ENCODE data around the gene UGT1A4. TPM values are rescaled to one million over a fixed set of nuclear protein-coding genes. Genes with fewer than 3 reads are reported as not detected.

Gene UGT1A4
- polyA plus RNA-seq, 4 donors = not detected

DNA sequence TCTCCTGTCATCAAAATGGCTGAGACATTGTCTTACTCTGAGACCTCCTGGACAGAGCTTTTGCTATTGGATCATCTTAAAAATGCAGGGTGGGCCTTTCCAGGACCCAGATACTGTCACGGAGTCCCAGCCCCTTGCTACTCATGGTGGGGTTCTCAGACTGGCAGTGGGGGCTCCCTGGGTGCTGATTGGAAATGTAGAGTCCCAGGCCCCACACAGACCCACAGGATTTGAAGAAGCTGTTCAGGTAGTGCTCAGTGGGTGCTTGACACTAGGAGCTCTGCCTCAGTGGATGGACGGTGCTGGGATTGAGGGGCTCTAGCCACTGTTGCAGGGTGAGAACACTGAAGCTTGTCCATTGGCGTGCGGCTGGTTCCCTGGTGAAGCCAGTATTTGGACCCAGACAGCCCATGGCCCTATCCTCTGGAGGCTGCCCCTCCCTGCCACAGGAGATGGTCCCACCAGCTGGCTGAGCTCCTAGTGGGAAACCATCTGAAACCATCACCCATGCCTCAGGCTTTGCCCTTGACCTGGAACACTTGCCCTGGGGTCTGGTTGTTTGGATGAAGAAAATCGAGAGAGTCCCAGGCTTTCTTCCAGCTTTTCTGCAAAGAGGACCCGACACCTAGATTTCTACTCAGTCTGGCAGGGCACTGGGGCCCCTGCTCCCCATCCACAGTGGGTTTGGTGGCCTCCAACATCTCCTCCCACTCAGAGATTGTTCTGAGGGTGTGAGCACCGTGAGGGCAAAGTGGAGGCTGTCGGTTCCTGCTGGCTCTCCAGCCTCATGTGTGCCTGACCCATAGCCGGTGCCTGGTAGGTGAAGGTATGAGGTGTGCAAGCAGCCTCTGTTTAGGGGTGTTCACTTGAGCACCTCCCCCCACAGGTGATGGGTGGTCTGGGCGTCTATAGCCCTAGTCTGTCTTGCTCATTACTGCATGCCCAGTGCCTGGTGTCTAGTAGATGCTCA, 89.7 kb downstream of the UGT1A4 start:
- no peak for DNase-seq (ENCODE audit: low read depth in 4 of 4, low spot score in 3 of 4)

DNA sequence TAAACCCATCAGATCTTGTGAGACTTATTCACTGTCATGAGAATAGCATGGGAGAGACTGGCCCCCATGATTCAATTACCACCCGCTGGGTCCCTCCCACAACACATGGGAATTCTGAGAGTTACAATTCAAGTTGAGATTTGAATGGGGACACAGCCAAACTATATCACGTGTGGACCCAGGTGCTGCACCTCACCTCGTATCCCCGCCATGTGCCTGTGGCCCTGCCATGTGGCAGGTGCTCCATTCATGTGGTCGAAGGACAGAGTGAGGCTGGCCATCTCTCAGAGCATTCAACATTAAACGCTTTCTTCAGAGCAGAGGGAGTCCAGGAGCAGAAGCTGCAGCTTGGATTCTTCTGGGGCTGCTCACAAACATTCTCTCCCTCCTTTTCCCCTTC, 91.8 kb downstream of the UGT1A4 start:
- DNase-seq (ENCODE audit: low read depth in 4 of 4, low spot score in 3 of 4) = no peak

DNA sequence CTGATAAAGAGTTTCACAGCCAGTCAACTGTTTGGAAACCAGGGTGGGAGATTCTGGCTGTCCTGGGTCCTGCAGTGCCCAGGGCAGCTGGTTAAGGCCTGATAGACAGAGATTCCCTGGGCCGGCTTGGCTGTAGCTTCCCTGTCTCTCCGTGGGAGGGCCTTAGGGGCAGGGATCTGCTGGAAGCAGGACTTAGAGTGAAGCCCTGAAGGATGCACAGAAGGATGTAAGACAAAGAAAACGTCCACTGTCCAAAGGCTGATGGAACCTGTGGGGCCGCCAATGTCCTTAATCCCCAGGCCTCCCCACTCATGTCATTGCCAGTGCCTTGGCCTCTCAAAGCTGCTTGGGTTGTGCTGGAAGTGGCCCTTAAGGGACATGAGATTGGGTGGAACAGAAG, 92.6 kb downstream of the UGT1A4 start:
- no peak for DNase-seq (ENCODE audit: low read depth in 4 of 4, low spot score in 3 of 4)

DNA sequence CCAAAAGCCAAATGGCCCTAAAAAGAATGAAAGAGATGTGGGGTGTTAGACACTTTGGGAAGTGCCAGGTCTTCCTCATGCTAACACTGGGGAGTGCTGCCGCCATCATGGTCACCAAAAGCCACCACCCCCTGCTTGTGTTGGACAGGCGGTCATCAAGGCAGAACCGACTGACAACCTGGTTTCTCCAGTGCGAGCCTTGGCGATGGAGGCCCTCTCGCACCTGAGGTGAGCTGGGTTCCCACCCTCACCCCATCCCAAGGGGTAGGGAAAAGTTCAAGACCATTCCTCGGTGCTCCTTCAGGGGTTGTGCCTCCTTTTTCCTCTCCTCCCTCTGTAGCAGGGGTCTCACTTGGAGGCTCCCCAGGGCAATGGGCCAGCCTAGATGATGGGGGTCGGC, 93.2 kb downstream of the UGT1A4 start:
- DNase-seq (ENCODE audit: low read depth in 4 of 4, low spot score in 3 of 4) = no peak

DNA sequence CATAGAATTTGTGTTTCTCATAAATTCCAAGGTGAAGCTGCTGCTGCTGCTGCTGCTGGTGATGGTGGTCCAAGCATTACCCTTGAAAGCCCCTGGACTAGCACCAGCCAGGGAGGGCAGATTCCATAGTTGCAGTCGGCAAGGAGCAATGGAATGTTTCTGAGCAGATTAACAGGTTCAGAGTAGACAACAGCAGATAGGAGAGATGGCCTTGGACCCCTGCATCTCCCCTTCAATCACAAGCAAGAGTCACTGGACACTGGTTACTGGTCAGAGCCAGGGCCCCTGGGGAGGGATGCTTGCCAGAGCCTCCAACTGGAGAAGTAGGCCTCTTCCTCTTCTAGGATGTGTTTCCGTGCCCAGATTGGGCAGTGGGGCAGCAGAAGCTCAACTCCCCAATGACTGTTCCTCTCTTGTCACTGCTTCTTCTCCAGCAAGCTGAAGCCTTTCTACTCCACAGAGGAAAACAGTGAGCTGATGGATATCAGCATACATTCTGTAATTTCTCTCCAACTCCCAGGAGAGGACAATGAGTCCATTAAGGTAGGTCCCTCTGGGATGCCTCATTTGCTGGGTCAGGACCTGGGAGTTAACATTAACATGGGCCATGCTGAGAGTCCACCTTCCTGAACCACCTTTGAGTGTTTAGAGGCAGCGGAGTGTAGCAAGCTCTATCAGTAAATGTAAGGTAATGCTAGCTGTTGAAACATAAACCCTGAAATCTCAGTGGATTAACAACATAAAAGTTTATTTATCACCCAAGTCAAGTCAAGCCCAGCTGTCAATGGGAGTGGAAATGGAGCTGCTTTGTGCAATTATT, 94.9 kb downstream of the UGT1A4 start:
- peak in 2 of 4 donors; percentile 26 to 57 for DNase-seq (ENCODE audit: low read depth in 4 of 4, low spot score in 3 of 4)

DNA sequence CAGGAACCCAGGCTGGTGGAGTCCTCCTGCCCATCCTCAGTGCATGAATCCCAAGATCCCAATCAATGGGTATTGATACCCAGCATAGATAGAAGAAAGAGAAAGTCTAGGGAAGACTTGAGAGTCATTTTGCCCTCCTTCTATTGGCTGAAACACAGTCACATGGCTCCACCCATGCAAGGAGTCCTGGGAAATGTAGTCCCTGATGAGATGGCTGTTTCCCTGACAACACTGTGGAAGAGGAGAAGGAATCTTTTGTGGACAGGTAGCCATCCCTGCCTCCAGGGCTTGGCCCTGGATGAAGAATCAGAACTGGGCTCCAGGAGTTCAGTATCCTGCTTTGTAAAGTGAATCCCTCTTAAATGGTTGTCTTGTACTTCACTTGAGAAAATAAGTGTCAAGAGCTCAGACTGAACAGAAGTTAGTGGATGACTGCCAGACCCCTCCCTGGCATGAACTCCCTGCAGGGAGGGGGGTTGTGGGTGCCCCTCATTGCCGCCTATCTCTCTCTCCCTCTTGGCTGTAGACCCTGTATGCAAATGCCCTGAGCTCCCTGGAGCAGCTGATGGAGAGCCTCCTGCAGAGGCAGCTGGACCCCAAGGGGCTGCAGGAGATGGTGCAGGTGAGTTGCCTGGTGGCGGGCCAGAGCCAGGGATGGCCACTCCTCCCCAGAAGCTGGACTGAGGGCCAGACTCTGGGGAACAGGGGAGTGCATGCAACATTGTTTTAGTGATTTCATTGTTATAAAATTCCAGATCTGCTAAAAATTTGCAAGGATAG, 95.7 kb downstream of the UGT1A4 start:
- DNase-seq (ENCODE audit: low read depth in 4 of 4, low spot score in 3 of 4) = no peak

DNA sequence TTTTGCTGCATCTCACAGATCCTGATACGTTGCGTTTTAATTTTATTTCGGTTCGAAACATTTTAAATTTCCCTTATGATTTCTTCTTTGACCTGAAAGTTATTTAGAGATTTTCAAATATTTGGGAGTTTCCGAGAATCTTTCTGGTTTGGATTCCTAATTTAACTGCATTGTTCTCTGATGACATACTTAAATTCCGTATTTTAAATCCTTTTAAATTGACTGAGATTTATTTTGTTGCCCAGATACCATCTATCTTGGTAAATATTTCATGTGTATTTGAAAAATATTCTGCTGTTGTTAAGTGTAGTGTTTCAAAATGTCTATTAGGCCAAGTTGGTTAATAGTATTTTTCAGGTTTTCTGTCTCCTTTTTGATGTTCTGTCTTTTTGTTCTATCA, 97.3 kb downstream of the UGT1A4 start:
- DNase-seq (ENCODE audit: low read depth in 4 of 4, low spot score in 3 of 4) = no peak

DNA sequence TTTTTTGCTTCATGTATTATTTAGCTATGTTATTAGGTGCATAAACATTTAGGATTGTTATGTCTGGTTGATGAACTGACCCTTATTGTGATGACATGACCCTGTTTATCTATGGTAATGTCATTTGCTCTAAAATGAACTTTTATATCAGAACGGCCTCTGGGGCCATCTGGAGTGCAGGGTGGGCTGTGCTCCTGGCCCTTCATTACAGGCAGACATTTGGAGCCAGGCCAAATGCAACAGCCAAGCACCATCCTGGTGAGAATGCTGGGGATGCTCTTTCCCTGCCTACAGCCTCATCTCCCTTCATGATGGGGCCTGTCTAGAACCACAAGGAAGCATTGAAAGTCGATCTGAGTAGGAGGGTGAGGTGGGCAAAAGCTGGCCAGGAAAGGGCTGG, 97.8 kb downstream of the UGT1A4 start:
- no peak for DNase-seq (ENCODE audit: low read depth in 4 of 4, low spot score in 3 of 4)

DNA sequence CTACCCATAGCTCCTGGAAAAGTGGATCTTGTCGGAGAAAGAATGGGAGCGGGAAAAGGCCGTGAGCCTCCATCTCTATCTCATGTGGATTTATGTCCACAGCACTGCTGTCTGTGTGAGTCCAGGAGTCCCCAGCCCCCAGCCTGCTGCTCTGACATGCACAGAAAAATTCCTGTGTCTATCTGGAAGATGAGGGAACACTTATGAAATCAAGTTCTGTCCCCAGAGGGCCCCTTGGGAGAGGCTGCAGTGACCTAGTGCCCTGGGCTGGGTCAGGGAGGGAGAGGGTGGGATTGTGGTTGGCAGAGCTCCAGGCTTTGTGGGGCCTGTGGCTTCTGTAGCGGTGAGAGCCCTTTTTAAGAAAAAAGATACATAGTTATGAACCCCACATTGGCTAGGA, 98.2 kb downstream of the UGT1A4 start:
- no peak for DNase-seq (ENCODE audit: low read depth in 4 of 4, low spot score in 3 of 4)

DNA sequence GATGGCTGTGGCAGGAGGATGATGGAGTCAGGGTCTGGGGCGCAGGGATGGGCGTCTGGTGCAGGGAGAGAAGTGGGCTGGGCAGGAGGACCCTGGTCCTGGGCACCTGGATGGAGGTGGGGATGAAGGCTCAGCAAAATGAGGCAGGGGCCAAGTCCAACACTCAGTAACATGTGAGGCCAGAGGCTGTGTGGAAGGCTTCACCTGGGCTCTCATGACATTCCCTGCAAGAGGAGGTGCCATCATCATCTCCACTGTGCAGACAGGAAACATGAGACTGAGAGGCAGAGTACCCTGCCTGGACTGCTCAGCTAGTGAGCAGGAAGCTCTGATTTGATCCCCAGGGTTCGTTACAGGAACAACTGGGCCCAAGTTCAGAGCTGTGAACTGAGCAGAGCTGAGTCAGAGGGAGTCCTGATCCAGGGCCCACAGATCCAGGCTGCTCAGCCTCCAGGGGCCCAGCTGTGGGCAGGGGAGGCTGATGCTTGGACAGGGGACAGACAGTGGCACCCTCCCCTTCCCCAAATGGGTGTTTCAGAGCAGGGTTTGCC, 98.9 kb downstream of the UGT1A4 start:
- DNase-seq (ENCODE audit: low read depth in 4 of 4, low spot score in 3 of 4) = no peak

DNA sequence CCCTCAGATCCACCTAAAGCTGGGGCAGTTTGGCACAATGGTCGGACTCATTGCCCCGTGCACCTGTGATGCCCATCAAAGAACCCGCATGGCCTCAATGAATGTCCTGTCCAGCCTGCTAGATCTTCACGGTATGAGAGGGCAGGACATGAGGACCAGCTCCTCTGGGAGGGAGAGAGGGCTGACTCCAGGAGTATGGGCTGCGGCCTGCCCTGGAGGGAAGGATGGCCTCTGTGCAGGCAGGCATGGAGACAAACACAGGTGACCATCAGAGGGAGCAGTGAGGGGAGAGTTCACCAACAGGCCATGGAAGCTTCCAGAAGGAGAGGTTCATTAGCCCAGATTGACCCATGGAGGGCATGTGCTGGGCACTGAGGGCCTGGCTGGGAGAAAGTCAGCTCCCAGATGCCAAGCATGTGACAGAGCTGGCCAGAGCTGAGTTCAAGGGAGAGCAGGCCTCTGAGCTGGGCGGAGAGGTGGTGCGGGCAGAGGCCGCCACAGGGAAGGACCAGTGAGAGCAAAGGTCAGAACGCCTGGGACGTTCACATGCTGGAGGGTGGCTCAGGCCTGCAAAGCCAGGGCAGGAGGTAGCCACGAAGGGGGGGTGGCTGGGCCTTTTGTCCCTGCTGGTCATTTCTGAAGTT, 99.6 kb downstream of the UGT1A4 start:
- no peak for DNase-seq (ENCODE audit: low read depth in 4 of 4, low spot score in 3 of 4)

DNA sequence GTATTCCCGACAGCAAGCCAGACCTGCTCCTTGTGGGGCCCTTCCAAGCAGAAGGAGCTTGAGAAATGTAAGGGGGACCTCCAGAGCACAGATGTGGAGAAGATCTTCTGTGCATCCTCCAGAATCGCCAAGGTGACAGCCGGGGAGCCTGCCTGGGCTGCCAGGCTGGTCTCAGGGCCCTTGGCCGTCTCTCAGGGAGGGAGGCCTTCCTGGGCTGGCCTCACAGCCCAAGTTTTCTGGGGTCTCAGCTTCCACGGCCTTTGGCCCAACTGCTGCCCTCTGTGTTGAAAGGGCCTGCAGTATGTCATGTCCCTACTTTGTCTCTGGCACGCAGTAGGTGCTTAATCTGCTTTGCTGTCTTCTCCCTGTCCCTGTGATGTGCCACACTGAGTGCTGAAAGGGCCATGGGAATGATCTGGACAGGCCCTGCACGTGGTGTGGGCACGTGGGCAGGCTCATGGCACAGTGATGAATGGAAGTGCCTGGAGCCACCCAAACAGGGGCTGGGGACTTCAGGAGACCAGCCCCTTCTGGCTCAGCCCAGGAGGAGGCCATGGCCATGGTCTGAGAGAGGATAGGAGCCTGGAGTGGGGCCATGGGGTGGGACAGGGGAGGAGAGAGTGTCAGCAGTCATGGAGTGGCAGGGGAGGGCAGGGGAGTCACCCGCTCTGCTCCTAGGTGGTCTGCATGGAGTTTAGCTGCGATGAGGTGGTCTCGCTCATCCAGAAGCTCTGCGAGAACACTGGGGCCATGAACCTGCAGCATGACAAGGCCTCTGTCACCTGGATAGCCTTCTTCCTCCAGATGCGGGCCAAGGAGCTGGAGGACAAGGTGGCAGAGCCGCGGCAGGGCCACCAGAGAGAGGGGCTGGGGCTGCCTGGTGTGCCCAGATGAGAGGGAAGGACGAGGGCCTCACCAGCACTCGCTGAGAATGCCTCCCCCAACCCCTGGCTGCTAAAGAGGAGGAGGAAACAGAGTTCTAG, 100.4 kb downstream of the UGT1A4 start:
- no peak for DNase-seq (ENCODE audit: low read depth in 4 of 4, low spot score in 3 of 4)

DNA sequence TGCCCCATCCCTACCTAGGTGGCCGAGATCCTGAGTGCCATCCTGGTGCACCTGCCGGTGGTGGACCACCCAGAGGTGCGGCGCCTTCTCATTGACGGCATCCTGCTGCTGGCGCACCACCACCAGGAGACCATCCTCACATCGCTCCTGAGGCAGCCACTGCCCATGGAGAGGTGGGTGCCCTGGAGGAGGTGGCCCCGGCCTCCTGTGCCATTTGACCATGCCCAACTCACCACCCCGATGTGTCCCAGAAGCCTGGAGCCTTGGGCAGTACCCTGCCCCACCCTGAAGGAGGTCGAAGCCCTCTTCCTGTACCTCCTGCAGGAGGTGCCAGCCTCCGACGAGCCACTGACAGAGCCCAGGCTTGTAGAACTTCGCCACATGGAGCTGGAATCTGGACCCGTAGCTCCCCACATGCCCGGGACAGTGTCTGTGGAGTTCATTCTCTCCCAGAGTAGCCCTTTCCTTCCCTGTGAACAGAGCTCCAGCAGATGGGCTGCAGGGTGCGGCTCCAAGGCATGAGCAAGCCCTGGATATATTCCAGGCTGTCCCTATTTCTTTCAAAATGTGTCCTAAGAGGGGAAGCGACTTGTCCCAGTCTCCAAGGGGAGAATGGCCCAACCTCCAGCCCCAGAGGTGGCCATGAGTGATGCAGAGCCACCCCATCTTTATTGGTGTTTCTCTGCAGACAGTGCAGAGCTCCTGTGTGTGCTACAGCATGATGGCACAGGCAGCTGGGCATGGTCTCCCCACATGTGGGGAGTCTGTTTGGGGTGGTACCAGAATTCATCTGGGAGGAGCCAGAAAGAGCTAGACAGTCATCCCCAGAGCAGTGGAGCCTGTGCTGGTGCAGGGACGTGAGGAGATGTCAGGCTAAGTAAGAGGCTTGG, 101.6 kb downstream of the UGT1A4 start:
- DNase-seq (ENCODE audit: low read depth in 4 of 4, low spot score in 3 of 4) = no peak

DNA sequence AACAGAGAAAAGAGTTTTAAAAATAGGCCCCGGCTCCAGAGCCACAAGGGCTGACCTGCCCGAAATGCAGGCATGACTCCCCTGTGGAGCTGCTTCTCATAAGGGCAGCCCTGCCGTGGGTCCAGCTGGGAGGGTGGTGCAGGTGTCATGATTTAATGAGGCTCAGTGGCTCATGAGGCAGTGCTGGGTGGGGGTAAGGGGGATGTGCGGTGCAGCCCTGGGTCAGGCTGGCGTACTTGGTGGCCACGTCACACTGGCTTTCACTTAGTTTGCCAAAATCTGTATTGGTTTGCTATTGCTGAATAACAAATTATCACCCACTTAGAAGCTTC, 102.2 kb downstream of the UGT1A4 start:
- DNase-seq (ENCODE audit: low read depth in 4 of 4, low spot score in 3 of 4) = no peak

DNA sequence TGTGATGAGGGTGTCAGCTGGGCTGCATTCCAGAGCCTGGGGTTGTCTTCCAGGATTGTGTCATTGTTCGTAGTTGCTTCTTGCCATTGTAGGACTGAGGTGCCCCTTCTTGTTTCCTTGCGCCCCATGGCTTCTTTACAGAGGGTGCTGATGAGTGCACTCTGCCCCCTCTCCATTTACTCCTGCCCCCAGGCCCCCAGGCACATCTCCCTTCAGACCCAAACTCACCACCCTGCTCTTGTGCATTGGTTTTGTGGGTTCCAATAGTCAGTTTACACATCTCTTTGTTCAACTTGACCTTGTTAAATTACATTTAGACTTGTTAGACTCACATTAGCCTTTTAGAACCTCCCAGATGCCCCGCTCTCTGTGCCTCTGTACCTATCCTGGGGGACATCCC, 102.7 kb downstream of the UGT1A4 start:
- no peak for DNase-seq (ENCODE audit: low read depth in 4 of 4, low spot score in 3 of 4)

DNA sequence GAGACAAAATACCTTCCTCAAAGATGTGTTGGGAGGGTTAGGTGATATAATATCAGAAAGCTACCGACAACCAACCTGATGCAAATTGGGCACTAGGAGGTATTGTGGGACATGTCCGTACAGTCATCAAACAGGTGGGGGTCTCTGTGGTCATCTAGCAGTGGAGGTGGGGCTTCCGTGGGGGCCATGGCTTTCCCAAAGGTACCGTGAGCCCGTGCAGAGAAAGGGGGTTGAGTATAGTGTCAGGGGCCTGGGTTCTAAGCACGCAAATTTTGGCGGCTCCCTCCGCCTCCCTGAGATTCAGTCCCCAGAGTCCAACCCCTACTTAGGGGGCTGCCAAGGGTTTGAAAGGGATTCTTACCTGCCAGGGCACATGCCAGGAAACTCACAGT, 103.2 kb downstream of the UGT1A4 start:
- DNase-seq (ENCODE audit: low read depth in 4 of 4, low spot score in 3 of 4) = no peak

DNA sequence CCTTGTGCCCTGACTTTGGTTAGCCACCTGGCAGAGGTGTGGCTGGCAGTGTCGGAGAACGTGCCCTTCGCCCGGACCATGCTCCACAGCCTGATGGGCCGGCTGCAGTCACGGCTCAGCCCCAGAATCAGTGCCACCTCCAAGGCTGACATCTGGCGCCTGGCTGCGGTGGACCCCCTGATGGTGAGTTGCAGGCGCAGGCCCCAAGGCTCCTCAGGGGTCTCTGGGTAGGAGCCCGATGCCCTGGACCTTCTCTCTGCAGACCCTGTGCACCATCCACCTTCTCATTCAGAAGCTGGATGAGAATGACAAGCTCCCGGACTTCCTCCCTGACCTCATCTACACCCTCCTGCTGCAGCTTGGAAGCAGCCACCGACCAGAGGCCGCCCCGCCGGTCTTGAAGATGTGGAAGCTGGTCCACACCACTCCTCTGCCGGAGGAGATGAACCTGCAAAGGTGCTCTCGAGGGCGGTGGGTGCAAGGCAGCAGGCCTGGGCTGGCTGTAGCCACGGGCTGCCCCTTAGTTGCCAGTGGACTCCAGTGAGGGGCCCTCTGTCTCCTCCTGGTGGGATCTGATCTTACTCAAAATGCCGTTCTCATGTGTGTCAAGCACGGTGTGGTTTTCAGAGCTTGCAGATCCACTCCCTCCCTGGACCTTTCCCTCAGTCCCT, 103.7 kb downstream of the UGT1A4 start:
- DNase-seq (ENCODE audit: low read depth in 4 of 4, low spot score in 3 of 4) = no peak

All from left renal pelvis (tissue), 4 donors.